Thymus (tissue), 11 donors: ENCODE measurements around the gene IL23R. TPM values are rescaled to one million over a fixed set of nuclear protein-coding genes. Genes with fewer than 3 reads are reported as not detected.
A peak's percentile ranks its signal among the peaks of the same experiment; 100 is the strongest.

ENCODE experiments used
- DNase-seq, 9 donors: peaks; one replicate each; pipeline ENCODE4 v3.0.0-alpha.2; 2013; ENCODE audit warnings: low spot score in 9 of 9, low read depth in 6 of 9, missing footprints in 1 of 9
- H3K27ac ChIP-seq, 2 donors: one replicate each; pipeline ENCODE4 v1.5.1; 2013; ENCODE audit warnings: control low read depth in 1 of 2, low read depth in 1 of 2, low read length in 1 of 2, mild to moderate bottlenecking in 1 of 2, moderate library complexity in 1 of 2
- H3K27me3 ChIP-seq, 2 donors: one replicate each; pipeline ENCODE4 v1.5.1; 2013; ENCODE audit warnings: low read length in 1 of 2; ENCODE audit not compliant: control insufficient read depth in 2 of 2, insufficient read depth in 1 of 2
- H3K36me3 ChIP-seq, 2 donors: one replicate each; pipeline ENCODE4 v1.5.1; 2013; ENCODE audit warnings: low read length in 1 of 2, mild to moderate bottlenecking in 1 of 2, moderate library complexity in 1 of 2; ENCODE audit not compliant: control insufficient read depth in 2 of 2, insufficient read depth in 2 of 2
- H3K4me1 ChIP-seq, 2 donors: one replicate each; pipeline ENCODE4 v1.5.1; 2013; ENCODE audit warnings: low read length in 2 of 2; ENCODE audit not compliant: control insufficient read depth in 2 of 2, insufficient read depth in 2 of 2
- H3K4me3 ChIP-seq, 2 donors: one replicate each; pipeline ENCODE4 v1.5.1; 2013; ENCODE audit warnings: low read length in 2 of 2, control low read depth in 1 of 2, mild to moderate bottlenecking in 1 of 2
- H3K9me3 ChIP-seq, 2 donors: one replicate each; pipeline ENCODE4 v1.5.1; 2013; ENCODE audit warnings: low read length in 1 of 2, mild to moderate bottlenecking in 1 of 2; ENCODE audit not compliant: control insufficient read depth in 2 of 2, insufficient read depth in 1 of 2
- WGBS: extraction: QIAGEN DNeasy Blood & Tissue Kit; methylation state at CpG from one replicate; pipeline ENCODE4 v1.1.7; 2013; 5-methylcytosine and 5-hydroxymethylcytosine counted together
- polyA plus RNA-seq: library from polyadenylated mRNA; stranded (reverse); fragments of 200-250 nt; gene quantifications from one replicate; pipeline ENCODE4 v1.2.3, GENCODE V29; 2013
- total RNA-seq: library from RNA; stranded (reverse); fragments of 120-200 nt; gene quantifications from one replicate; pipeline ENCODE4 v1.2.4, GENCODE V29; 2013
- donor health status: healthy.

The IL23R gene
- total and polyA plus RNA-seq, 2 donors: 0.14 to 0.57 TPM

DNA sequence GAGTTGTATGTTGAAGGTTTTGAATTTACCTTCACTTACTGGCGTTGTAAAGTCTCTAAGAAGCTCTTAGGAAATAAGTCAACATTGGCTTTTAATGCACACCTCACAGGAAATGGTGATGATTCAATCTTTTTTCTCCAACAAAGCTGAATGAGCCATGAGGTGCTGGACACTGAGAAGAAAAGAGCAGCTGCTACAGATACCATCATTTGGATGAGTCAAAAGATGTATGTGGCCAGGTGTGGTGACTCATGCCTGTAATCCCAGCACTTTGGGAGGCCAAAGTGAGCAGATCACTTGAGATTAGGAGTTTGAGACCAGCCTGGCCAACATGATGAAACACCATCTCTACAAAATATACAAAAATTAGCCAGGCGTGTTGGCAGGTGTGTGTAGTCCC is 3.3 kb upstream of the IL23R start:
- Histone ChIP-seq H3K9me3 (no peaks in the 10 kb centered on the region), H3K4me3 (no peak overlapping the region), H3K27ac (no peak overlapping the region), H3K36me3 (no peaks in the 10 kb centered on the region), H3K27me3 (peaks cover 0 to 3% of the 10 kb centered on the region in 2 donors), H3K4me1 (no peaks in the 10 kb centered on the region)
- 90% methylated on average over 2 of the region's 2 CpGs for WGBS
- DNase-seq: no peak

DNA sequence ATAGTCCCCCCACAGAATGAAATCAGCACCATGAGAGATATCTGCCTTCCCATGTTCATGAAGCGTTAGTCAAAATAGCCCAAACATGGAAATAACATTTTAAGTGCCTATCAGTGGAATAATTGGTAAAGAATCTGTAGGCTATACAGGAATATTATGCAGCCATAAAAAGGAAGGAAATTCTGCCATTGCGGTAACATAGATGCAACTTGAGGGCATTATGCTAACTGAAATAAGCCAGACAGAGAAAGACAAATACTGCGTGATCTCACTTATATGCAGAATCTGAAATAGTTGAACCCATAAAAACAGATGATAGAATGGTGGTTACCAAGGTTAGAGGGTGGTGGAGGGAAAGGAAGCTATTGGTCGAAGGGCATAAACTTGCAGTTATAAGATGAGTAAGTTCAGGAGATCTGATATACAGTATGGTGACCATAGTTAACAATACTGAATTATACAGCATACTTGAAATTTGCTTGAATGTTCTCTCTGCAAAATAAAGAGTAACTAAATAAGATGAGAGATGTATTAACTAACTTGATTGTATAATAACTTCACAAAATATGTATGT is 699 bp upstream of the IL23R start:
- Histone ChIP-seq H3K27ac (no peak overlapping the region), H3K36me3 (no peaks in the 10 kb centered on the region), H3K27me3 (peaks cover 2 to 6% of the 10 kb centered on the region in 2 donors), H3K4me3 (no peak overlapping the region), H3K9me3 (no peaks in the 10 kb centered on the region), H3K4me1 (peaks cover 0 to 2% of the 10 kb centered on the region in 2 donors)
- 97% methylated on average over 4 of the region's 4 CpGs for WGBS
- DNase-seq: no peak

DNA sequence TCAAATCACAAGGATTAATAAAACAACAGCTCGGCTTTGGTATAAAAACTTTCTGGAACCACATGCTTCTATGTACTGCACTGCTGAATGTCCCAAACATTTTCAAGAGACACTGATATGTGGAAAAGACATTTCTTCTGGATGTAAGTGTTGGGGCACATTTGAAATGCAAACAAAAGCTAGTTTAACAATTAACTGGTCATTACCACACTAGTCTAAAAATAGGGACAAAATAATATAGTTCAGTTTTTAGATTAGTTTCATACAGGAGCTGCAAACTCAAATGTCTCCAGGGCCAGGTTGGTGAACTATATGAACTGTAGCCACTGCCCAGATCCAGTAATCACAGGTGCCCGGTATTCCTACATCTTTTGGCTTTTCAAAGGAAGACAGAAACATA is 3.2 kb downstream of the IL23R start:
- H3K27me3 ChIP-seq: peaks cover 2 to 6% of the 10 kb centered on the region in 2 donors
- H3K27ac ChIP-seq: no peak overlapping the region
- no peaks in the 10 kb centered on the region for H3K36me3 ChIP-seq
- H3K4me3 ChIP-seq: no peak overlapping the region
- WGBS: 96% methylated on average over 2 of the region's 2 CpGs
- no peaks in the 10 kb centered on the region for H3K9me3 ChIP-seq
- DNase-seq: no peak
- H3K4me1 ChIP-seq: peaks cover 0 to 10% of the 10 kb centered on the region in 2 donors

DNA sequence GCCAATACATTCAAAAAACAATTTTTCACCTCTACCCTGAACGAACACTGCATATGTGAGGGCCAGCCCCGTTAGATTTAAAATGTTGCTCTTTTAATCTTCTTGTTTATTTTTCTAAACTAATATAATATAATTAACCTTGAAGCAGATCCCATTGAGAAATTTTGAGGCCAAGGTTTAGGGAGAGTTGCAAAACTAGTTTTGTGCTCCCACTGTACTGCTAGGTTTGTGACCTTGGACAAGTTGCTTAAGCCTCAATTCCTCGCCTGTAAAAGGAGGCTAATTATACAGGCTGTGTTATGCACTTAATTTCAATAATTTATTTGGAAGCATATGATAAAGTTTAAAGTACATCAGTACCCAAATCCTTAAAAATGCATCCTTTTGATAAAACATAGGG is 3.7 kb downstream of the IL23R start:
- Histone ChIP-seq H3K9me3 (no peaks in the 10 kb centered on the region), H3K4me3 (no peak overlapping the region), H3K36me3 (no peaks in the 10 kb centered on the region), H3K27ac (no peak overlapping the region), H3K4me1 (peaks cover 0 to 10% of the 10 kb centered on the region in 2 donors), H3K27me3 (peaks cover 2 to 6% of the 10 kb centered on the region in 2 donors)
- WGBS: 96% methylated on average over 3 of the region's 3 CpGs
- no peak for DNase-seq

DNA sequence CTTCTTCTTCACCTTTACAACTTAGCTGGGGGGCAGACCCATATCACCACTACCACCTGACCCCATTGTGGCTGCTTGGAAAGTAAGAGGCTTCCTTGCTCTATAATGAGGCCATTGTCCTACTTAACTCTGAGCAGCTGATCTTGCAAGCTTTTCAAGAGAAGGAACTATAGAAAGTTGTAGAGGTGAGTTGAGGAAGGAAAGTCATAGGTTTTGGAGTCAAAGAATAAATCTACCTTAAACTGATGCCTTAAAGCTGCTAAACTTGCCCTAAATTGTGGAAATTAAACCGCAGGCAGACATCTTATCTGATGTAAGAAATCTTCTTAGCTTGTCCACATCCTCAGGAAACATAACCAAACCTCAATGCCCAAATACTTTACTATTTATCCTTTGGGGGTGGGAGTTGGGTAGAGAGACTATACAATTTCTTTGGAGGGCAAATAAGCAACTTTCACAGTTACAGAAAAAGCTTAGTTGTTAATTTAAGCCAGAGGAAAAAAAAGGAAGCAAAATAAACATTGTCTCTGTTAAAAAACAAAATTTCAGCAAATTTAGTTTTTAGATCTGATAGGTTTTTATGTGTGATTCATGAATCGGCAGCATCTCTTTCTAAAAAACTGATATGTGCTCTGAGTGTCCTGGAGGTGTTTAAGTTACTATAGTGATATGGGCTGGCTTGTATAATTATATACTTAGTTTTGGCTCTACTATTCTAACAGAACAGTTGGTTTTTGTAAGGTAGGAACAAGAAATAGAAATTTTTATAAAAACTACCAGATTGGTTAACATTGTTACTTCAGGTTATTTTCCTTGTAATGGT is 4.7 kb downstream of the IL23R start:
- Histone ChIP-seq H3K9me3 (no peaks in the 10 kb centered on the region), H3K36me3 (no peaks in the 10 kb centered on the region), H3K27ac (no peak overlapping the region), H3K4me1 (peaks cover 0 to 10% of the 10 kb centered on the region in 2 donors), H3K4me3 (no peak overlapping the region), H3K27me3 (peaks cover 2 to 6% of the 10 kb centered on the region in 2 donors)
- 31% methylated on average over 2 of the region's 2 CpGs for WGBS
- DNase-seq: peak in 2 of 9 donors; percentile 25 to 68

DNA sequence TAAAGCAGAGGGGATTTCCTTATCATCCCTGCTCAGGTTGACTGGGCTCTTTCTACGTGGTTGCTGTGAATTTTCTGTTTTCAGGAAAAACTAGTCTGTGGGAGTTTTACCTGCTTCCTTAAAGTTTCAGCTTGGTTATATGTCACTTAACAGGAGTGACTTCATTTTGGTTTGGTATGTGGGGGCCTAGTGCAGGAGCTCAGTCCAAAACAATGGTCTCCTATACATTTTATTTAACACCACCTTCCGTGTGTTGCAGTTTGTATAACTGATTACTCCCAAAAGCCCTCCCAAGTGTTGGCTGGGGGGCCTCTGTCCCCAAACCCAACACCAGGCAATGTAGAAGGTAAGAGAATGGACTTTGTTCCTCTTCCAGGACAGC is 5.3 kb downstream of the IL23R start:
- 64% methylated on average over 2 of the region's 2 CpGs for WGBS
- Histone ChIP-seq H3K4me1 (peaks cover 0 to 10% of the 10 kb centered on the region in 2 donors), H3K4me3 (no peak overlapping the region), H3K36me3 (no peaks in the 10 kb centered on the region), H3K27me3 (peaks cover 2 to 6% of the 10 kb centered on the region in 2 donors), H3K9me3 (no peaks in the 10 kb centered on the region), H3K27ac (peak overlapping the region in 1 of 2 donors; percentile 14)
- no peak for DNase-seq

DNA sequence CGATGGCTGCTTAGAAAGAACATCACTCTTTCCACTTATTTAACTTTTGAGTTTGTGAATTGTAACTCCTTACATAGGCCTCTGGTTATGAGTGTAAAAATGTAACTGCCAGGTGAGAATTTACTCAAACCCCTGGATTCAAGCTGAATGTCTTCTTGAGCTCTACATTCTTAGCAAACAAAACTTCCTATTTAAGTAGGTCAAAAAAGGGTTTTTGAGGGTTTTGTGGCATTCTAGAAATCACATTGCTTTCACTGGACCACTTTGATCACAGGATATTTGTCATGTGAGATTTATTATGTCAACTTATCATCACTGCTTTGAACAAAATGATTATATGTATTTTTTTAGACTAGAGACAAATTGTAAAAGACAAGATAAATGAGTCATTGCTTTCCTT is 5.7 kb downstream of the IL23R start:
- peak in 2 of 9 donors; percentile 41 to 73 for DNase-seq

DNA sequence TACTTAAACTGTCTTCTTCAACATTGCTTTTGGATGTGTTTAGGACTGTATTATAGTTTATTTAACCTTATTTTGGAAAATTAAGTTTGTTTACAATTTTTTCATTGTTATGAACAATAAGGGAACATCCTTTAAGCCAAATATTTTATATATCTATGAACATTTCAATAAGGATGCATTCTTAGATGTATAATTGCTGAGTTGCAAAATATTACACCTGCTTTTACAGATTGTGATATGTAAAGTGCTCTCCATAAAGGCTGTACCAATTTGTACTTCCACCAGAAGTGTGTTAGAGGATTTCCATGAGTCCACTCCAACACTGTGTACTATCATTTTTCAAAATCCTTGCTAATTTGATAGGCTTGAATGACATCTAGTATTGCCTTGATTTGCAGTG is 7.7 kb downstream of the IL23R start:
- peaks cover 0 to 2% of the 10 kb centered on the region in 2 donors for H3K27me3 ChIP-seq

More for the DNA sequence above, 5.7 kb downstream of the IL23R start:
- 80% methylated on average over 1 of the region's 1 CpG for WGBS
- H3K27ac ChIP-seq: no peak overlapping the region
- H3K9me3 ChIP-seq: no peaks in the 10 kb centered on the region
- H3K27me3 ChIP-seq: peaks cover 2 to 5% of the 10 kb centered on the region in 2 donors
- H3K36me3 ChIP-seq: no peaks in the 10 kb centered on the region
- H3K4me3 ChIP-seq: no peak overlapping the region
- peaks cover 0 to 10% of the 10 kb centered on the region in 2 donors for H3K4me1 ChIP-seq

DNA sequence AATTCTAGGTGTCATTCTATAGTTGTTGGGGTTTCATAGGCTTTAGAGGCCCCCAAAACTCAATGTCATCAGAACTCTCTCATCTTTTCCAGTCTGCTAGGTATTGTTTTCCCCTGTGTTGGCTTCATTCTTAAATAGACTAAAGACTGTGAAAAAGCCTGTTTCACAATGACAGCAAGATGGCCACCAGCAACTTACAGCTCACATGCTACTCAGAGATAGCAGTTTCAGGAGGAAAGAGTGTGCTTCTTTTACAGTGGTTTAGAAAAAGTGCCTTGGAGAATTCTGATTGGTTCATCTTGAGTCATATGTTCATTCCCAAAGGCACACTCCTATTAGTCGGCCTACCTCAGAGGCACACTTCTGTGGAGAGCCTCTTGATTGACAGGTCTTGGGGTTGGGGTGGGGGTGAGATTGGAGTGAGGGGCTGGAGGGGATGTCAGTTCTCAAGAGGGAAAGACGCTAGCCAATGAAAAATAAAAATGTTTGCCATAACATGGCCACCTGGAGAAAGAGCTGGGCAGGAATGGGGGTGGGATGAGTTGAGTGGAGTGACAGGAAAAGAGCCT is 8.5 kb downstream of the IL23R start:
- peaks cover 0 to 10% of the 10 kb centered on the region in 2 donors for H3K4me1 ChIP-seq
- H3K9me3 ChIP-seq: no peaks in the 10 kb centered on the region
- peaks cover 0 to 2% of the 10 kb centered on the region in 2 donors for H3K27me3 ChIP-seq
- no peak for DNase-seq
- H3K4me3 ChIP-seq: no peak overlapping the region
- no peak overlapping the region for H3K27ac ChIP-seq
- WGBS: 94% methylated on average over 2 of the region's 2 CpGs
- no peaks in the 10 kb centered on the region for H3K36me3 ChIP-seq

More for the DNA sequence above, 7.7 kb downstream of the IL23R start:
- no peak for DNase-seq
- H3K4me1 ChIP-seq: peaks cover 0 to 10% of the 10 kb centered on the region in 2 donors
- H3K36me3 ChIP-seq: no peaks in the 10 kb centered on the region
- no peaks in the 10 kb centered on the region for H3K9me3 ChIP-seq
- no peak overlapping the region for H3K27ac ChIP-seq
- H3K4me3 ChIP-seq: no peak overlapping the region
